ENCODE results near the gene SEC24C.
A peak's percentile ranks its signal among the peaks of the same experiment; 100 is the strongest.

The SEC24C gene

DNA sequence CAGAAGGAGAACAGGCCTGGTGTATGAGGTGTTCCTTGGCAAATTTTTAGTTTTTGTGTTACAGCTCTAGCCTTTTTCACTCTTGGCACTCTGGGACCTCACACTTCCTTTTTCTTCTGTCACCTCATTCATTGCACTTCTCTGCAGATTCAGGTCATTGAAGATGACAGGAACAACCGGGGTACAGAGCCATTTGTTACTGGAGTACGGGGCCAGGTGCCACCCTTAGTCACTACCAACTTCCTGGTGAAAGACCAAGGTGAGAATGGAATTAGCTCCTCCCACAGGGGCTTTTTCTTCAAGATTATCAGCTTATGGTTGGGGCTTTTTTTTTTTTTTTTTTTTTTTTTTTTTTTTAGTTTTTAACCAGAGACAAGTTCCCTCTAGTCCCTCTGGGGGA is 19.2 kb downstream of the SEC24C start:
- no peaks in the 10 kb centered on the region for H3F3A ChIP-seq (ENCODE audit: control insufficient read depth, insufficient read depth)
- H3K4me1 ChIP-seq (ENCODE audit: control insufficient read depth, low read length), result peaks cover 21% of the 10 kb centered on the region
- no peaks in the 10 kb centered on the region for H4K20me1 ChIP-seq (ENCODE audit: control insufficient read depth, insufficient read depth, low read depth, low read length)
- no peaks in the 10 kb centered on the region for H3K27me3 ChIP-seq (ENCODE audit: control insufficient read depth, low read length)
- H3K36me3 ChIP-seq (ENCODE audit: control insufficient read depth, low read length), result peaks cover 86% of the 10 kb centered on the region
- no peak for TF ChIP-seq CTCF (IDR thresholded peaks at IDR 0.05; ENCODE audit: low read depth, low read length, poor library complexity, severe bottlenecking)
- no peak for TF ChIP-seq EZH2phosphoT487 (IDR thresholded peaks at IDR 0.05; ENCODE audit: borderline replicate concordance, low read length)
- no peaks in the 10 kb centered on the region for H3K79me2 ChIP-seq (ENCODE audit: control insufficient read depth, low read length)
- H3K9me2 ChIP-seq (replicated peaks; ENCODE audit: control insufficient read depth, low read length), result no peaks in the 10 kb centered on the region
- H3K4me2 ChIP-seq (ENCODE audit: low read length), result no peak overlapping the region
- no peaks in the 10 kb centered on the region for H3K9me3 ChIP-seq (ENCODE audit: control insufficient read depth, insufficient read depth, low read length)
- no peak overlapping the region for H3K27ac ChIP-seq (ENCODE audit: low read depth, low read length)
- no peak overlapping the region for H3K4me3 ChIP-seq (ENCODE audit: low read length)

DNA sequence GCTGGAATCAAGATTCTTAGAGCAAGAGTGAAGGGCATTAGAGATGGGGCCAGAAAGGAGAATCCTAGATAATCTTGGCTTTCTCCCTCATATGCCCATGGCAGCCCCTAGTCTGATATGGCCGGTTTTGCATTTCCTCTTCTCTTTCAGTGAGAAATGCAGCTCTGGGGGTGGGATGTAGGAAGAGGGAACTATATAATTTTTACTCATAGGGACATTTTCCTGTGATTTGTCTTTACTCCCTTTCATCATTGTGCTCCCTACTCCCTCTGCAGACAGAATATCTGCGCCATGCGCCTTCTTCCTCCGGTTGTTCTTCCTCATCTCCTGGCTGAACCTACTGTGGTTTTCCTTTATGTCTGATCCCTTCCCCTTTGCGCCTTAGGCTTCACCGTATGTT is 20.9 kb downstream of the SEC24C start:
- H3F3A ChIP-seq (ENCODE audit: control insufficient read depth, insufficient read depth), result no peaks in the 10 kb centered on the region; the same call in 1 of the 2 replicates
- no peaks in the 10 kb centered on the region for H3K9me3 ChIP-seq (ENCODE audit: control insufficient read depth, insufficient read depth, low read length)
- H3K27me3 ChIP-seq (ENCODE audit: control insufficient read depth, low read length), result no peaks in the 10 kb centered on the region
- no peak overlapping the region for H3K4me2 ChIP-seq (ENCODE audit: low read length)
- H3K9me2 ChIP-seq (replicated peaks; ENCODE audit: control insufficient read depth, low read length), result no peaks in the 10 kb centered on the region
- H3K4me3 ChIP-seq (ENCODE audit: low read length), result no peak overlapping the region
- no peaks in the 10 kb centered on the region for H4K20me1 ChIP-seq (ENCODE audit: control insufficient read depth, insufficient read depth, low read depth, low read length)
- peaks cover 86% of the 10 kb centered on the region for H3K36me3 ChIP-seq (ENCODE audit: control insufficient read depth, low read length)
- peaks cover 19% of the 10 kb centered on the region for H3K4me1 ChIP-seq (ENCODE audit: control insufficient read depth, low read length)
- H3K27ac ChIP-seq (ENCODE audit: low read depth, low read length), result no peak overlapping the region
- H3K79me2 ChIP-seq (ENCODE audit: control insufficient read depth, low read length), result no peaks in the 10 kb centered on the region
- TF ChIP-seq CTCF (IDR thresholded peaks at IDR 0.05; ENCODE audit: low read depth, low read length, poor library complexity, severe bottlenecking) (no peak), EZH2phosphoT487 (IDR thresholded peaks at IDR 0.05; ENCODE audit: borderline replicate concordance, low read length) (no peak)

- Histone ChIP-seq H3K27me3 (ENCODE audit: control insufficient read depth, low read length) (no peaks in the 10 kb centered on the region), H3K9me3 (ENCODE audit: control insufficient read depth, insufficient read depth, low read length) (no peaks in the 10 kb centered on the region), H3F3A (ENCODE audit: control insufficient read depth, insufficient read depth) (peaks cover 12% of the 10 kb centered on the region), H3K4me3 (ENCODE audit: low read length) (peak overlapping the region; percentile 19; the same call in 1 of the 2 replicates), H3K4me1 (ENCODE audit: control insufficient read depth, low read length) (peaks cover 31% of the 10 kb centered on the region), H4K20me1 (ENCODE audit: control insufficient read depth, insufficient read depth, low read depth, low read length) (no peaks in the 10 kb centered on the region), H3K79me2 (ENCODE audit: control insufficient read depth, low read length) (peaks cover 17% of the 10 kb centered on the region), H3K36me3 (ENCODE audit: control insufficient read depth, low read length) (peaks cover 82% of the 10 kb centered on the region), H3K27ac (ENCODE audit: low read depth, low read length) (peak overlapping the region; percentile 22), H3K9me2 (replicated peaks; ENCODE audit: control insufficient read depth, low read length) (no peaks in the 10 kb centered on the region), H3K4me2 (ENCODE audit: low read length) (peak overlapping the region; percentile 43)
- peak; percentile 56 for TF ChIP-seq CTCF (IDR thresholded peaks at IDR 0.05; ENCODE audit: low read depth, low read length, poor library complexity, severe bottlenecking)
- no peak for TF ChIP-seq EZH2phosphoT487 (IDR thresholded peaks at IDR 0.05; ENCODE audit: borderline replicate concordance, low read length)
Measured at GRCh38 chr10:73768881-73769280, 24.7 kb downstream of the SEC24C start.

All from DOHH2 (cell line).